DMS53 (cell line): ENCODE measurements around the gene SSR1.
"Not testable (repeated sequence)": the region's sequence is repeated elsewhere in the genome, so short reads cannot be mapped to it uniquely, and the experiment has no call there.

Experiments
- DNase-seq: peaks from one replicate; lab custom pipeline; 2025; lab: John Stamatoyannopoulos, UW

The SSR1 gene

GRCh38 chr6:7276199-7276524, 36.8 kb downstream of the SSR1 start:
- no peak for DNase-seq

GRCh38 chr6:7274525-7274924, 38.5 kb downstream of the SSR1 start:
- not testable (repeated sequence) for DNase-seq

- DNase-seq = no peak
Observed at GRCh38 chr6:7273709-7274108, 39.3 kb downstream of the SSR1 start.

DNA sequence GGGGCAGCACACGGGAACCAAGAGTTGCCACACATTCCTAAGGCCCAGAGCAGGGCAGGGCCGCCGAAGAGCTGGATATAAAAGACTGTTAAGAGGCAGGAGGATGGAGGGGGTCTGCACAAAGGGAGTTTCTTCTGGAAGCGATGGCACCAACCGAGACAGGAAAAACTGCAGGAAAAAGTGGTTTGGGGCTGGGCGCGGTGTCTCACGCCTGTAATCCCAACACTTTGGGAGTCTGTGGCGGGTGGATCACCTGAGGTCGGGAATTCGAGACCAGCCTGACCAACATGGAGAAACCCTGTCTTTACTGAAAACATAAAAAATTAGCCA, 41.8 kb downstream of the SSR1 start:
- no peak for DNase-seq

- DNase-seq = no peak
Observed at GRCh38 chr6:7270320-7271204, 42.4 kb downstream of the SSR1 start.

- DNase-seq = no peak
Observed at GRCh38 chr6:7269816-7270215, 43.2 kb downstream of the SSR1 start.

DNA sequence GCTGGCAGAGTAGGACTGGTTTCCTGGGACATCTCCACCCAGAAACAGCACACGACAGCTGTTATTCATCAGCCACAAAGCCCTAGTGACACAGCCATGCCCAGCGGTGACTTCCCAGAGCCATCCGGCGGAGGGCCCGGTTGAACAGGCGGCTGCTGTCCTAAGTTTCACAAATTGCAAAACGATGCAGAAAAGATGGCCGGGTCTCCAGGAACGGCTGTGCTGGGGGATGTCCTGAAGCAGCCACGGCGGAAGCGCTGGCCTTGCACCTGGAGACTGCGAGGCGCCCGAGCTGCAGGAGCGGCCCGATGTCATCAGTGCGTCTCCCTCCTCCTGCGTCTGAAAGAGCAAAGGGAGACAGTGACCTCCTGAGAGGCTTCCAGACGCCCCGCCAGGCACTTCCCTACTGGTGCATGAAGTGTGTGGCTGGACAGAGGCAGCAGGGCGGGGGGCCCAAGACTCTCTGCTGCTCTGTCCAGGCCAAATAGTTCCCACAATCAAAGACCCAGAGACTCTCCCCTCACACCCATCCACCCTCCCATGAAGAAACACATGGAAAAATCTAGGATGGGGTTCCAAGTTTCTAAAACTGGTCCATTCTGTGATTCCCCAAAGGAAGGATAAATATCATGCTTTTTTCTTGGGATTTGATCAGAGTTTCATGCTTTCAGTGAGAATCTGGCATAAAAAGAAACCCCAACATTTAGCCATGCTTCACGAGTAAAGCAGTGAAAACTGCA, 44.0 kb downstream of the SSR1 start:
- no peak for DNase-seq

DNA sequence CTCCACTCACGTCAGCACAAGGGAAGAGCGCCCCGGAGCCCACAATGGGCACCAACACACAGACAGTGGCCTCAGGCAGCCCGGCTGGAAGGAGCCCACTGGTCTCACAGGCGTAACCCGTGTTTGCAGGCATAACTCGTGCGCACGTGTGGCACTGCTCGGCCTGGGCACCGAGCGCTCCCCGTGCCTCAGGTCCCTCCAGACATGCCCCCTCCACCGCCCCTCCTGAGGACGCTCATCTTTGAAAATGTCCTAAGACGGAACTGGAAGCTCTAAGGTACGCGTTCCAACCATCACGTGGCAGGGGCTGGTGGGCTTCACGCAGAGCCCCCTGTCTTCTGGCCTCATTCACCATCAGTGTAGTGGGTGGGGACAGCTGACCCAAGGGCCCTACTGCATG, 44.6 kb downstream of the SSR1 start:
- DNase-seq = no peak

- DNase-seq = peak; percentile 29
Observed at GRCh38 chr6:7267466-7268091, 45.4 kb downstream of the SSR1 start.

DNA sequence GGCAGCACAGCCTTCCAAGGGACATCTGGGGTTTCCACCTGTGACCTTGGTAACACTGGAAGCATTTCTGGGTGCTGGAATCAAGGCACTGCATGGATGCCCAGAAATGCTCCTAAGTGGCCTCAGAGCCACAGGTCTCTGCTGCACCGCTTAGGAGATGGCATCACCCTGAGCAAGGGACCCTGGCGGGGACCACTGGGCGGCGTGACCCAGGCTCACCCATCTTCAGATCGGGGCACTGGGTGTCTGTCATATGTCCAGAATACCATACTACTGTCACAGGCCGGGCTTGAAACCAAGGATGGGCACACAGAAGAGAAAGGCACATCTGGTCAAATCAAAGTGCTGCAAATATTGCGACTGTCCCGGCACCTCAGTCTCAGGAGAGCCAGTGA, 45.9 kb downstream of the SSR1 start:
- DNase-seq = no peak

- not testable (repeated sequence) for DNase-seq
Observed at GRCh38 chr6:7265385-7265726, 47.6 kb downstream of the SSR1 start.

- DNase-seq = no peak
Observed at GRCh38 chr6:7264686-7265384, 48.2 kb downstream of the SSR1 start.

- no peak for DNase-seq
Observed at GRCh38 chr6:7264041-7264440, 49.0 kb downstream of the SSR1 start.

GRCh38 chr6:7263519-7263805, 49.5 kb downstream of the SSR1 start:
- not testable (repeated sequence) for DNase-seq

GRCh38 chr6:7262746-7263518, 50.1 kb downstream of the SSR1 start:
- no peak for DNase-seq

DNA sequence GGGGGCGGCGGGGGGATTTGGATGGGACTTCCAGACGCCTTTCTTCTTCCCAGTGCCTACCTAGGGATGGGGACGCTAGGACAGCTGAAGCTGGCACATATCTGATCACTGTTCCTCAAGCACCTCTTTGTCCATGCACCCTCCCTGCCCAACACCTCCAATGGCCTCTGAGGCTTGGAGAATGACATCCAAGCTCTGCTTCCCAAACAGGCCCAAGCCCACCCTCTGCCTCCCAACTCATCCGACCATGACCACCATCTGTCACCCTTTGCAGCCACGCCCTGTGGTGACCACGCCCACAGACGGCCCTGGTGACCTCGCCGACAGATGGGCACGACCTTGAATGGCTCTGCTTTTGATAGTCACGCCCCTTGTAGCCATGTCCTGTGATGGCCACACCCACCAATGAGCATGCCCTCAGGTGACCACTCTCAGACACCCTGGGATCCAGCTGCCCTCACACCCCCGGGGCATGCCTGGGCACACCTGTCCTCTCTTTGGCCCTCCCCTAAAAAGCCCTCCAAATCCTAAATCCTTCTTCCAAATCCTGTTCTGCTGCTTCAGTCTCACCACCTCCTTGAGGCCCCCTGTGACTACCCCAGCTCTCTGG, 51.0 kb downstream of the SSR1 start:
- peak; percentile 79 for DNase-seq

- peak; percentile 92 for DNase-seq
Observed at GRCh38 chr6:7261032-7261841, 51.8 kb downstream of the SSR1 start.

- peak; percentile 54 for DNase-seq
Observed at GRCh38 chr6:7260291-7261031, 52.5 kb downstream of the SSR1 start.

- no peak for DNase-seq
Observed at GRCh38 chr6:7258231-7258763, 54.7 kb downstream of the SSR1 start.
